Adrenal gland (tissue), 12 donors: Measurements from ENCODE around the gene SDK1. TPM values are rescaled to one million over a fixed set of nuclear protein-coding genes. Genes with fewer than 3 reads are reported as not detected.

Experiments used
- DNase-seq, 7 donors: peaks; one replicate each; pipeline ENCODE4 v3.0.0-alpha.2; 2019 to 2020
- H3K27ac ChIP-seq, 5 donors: fragments of 200-600 bp; sonication (generic) in 4 of 5; 1 replicate in 3 of 5; 2 replicates in 2 of 5; pipeline versions ENCODE4 v1.5.1 to v1.8.0; 2016 to 2020; ENCODE audit warnings: mild to moderate bottlenecking in 1 of 5
- H3K27me3 ChIP-seq: fragments of 200-600 bp; 2 replicates; pipeline ENCODE4 v1.8.0; 2021
- H3K36me3 ChIP-seq, 2 donors: fragments of 200-600 bp; replicated peaks in 1 of 2; 1 replicate in 1 of 2; 2 replicates in 1 of 2; pipeline versions ENCODE4 v1.5.1 to v1.8.0; 2018 to 2022
- H3K4me1 ChIP-seq, 2 donors: fragments of 200-600 bp; replicated peaks in 1 of 2; 1 replicate in 1 of 2; 2 replicates in 1 of 2; pipeline versions ENCODE4 v1.5.1 to v1.8.0; 2018 to 2021
- H3K4me3 ChIP-seq, 4 donors: fragments of 200-600 bp; sonication (generic) in 3 of 4; one replicate each; pipeline ENCODE4 v1.5.1; 2016 to 2018
- H3K9me3 ChIP-seq, 3 donors: fragments of 200-600 bp; sonication (generic) in 1 of 3; replicated peaks in 1 of 3; 1 replicate in 2 of 3; 2 replicates in 1 of 3; pipeline versions ENCODE4 v1.5.1 to v1.8.0; 2016 to 2021
- POLR2A ChIP-seq, 2 donors: fragments of 450-650 bp; IDR thresholded peaks; one replicate each; pipeline ENCODE4 v1.6.1; 2017; ENCODE audit warnings: antibody characterized with exemption in 2 of 2, mild to moderate bottlenecking in 2 of 2, moderate library complexity in 1 of 2
- WGBS, 4 donors: extraction: QIAGEN DNeasy Blood & Tissue Kit in 2 of 4; methylation state at CpG; one replicate each; pipeline versions ENCODE4 v1.1.5 to v1.1.7; 2013 to 2017; 5-methylcytosine and 5-hydroxymethylcytosine counted together
- intact Hi-C, 2 donors: fragments of 100-400 bp; cut with DNase I; formaldehyde crosslinking; loops; one replicate each; pipeline versions ENCODE4 v1.14.1 to v1.15.0; 2022 to 2023
- polyA plus RNA-seq, 3 donors: library from polyadenylated mRNA; stranded (reverse); fragments of 200-250 nt in 2 of 3; fragments of 350-450 nt in 1 of 3; fragmentation: Illumina TruSeq in 1 of 3; extraction: RNeasy Lipid Tissue Mini Kit (QIAGEN cat#74804) in 1 of 3; gene quantifications; one replicate each; pipeline ENCODE4 v1.2.3, GENCODE V29; 2013 to 2014
- total RNA-seq, 9 donors: library from RNA; depleted of rRNA in 4 of 9; stranded (reverse); fragments of >200 nt in 4 of 9; fragments of 120-200 nt in 1 of 9; fragmentation: NEBNext Ultra II Directional in 1 of 9; extraction: Animal tissue kit (Norgen Biotek cat#: 25700) in 1 of 9; gene quantifications; one replicate each; pipeline versions ENCODE4 v1.1.0 to v1.2.4, GENCODE V29; 2013 to 2023
- TF ChIP-seq, protein P1 (sequence below), 6 experiments: fragments of 450-650 bp in 4 of 6; fragments of 200-600 bp in 2 of 6; sonication (generic) in 1 of 6; IDR thresholded peaks; 1 replicate in 5 of 6; 2 replicates in 1 of 6; pipeline versions ENCODE4 v1.5.1 to v1.8.0; 2016 to 2021; ENCODE audit warnings: antibody characterized with exemption in 6 of 6, mild to moderate bottlenecking in 2 of 6, moderate library complexity in 1 of 6
- donor health status: healthy with polysubstance abuse.
- donor health status: Bipolar disorder and iron deficiency.
- donor health status: DM: yes; HTN: yes; CAD: no.
- donor health status: DM: no; HTN: no; CAD: no.
- donor health status: DM: no; HTN: no; CAD: no.
- donor health status: DM: yes; HTN: yes; CAD: no.

The SDK1 gene
- total and polyA plus RNA-seq, 12 donors: 0.50 to 3.6 (median 1.5) TPM

DNA sequence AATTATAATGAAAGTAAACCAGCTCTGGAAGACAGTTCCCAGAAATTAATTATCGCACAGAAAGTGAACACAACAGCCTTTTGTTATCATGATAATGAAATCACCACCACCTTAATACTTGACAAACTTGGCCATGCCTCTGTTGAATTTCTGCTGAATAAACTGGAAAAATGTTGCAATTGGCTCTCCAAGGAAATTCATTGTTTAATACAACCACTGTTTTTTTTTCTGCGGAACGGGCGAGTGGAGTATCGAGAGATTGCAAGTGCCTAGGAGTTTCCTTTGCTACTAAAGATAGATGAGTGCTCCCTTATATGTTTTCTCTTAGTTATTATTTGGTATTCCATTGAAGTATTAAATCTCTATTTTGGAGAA, 657.0 kb downstream of the SDK1 start:
- H3K27me3 ChIP-seq: no peaks in the 10 kb centered on the region
- WGBS, 4 donors: 63 to 89% (median 70%) methylated on average over 5 of the region's 5 CpGs
- DNase-seq: no peak
- no peaks in the 10 kb centered on the region for H3K36me3 ChIP-seq
- H3K9me3 ChIP-seq: no peaks in the 10 kb centered on the region
- no peak overlapping the region for H3K4me3 ChIP-seq
- no peaks in the 10 kb centered on the region for H3K4me1 ChIP-seq
- intact Hi-C loops: no loop called here
- no peak overlapping the region for H3K27ac ChIP-seq
- no peak for TF ChIP-seq POLR2A (IDR thresholded peaks at IDR 0.05)
- TF ChIP-seq, protein P1, sequence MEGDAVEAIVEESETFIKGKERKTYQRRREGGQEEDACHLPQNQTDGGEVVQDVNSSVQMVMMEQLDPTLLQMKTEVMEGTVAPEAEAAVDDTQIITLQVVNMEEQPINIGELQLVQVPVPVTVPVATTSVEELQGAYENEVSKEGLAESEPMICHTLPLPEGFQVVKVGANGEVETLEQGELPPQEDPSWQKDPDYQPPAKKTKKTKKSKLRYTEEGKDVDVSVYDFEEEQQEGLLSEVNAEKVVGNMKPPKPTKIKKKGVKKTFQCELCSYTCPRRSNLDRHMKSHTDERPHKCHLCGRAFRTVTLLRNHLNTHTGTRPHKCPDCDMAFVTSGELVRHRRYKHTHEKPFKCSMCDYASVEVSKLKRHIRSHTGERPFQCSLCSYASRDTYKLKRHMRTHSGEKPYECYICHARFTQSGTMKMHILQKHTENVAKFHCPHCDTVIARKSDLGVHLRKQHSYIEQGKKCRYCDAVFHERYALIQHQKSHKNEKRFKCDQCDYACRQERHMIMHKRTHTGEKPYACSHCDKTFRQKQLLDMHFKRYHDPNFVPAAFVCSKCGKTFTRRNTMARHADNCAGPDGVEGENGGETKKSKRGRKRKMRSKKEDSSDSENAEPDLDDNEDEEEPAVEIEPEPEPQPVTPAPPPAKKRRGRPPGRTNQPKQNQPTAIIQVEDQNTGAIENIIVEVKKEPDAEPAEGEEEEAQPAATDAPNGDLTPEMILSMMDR (IDR thresholded peaks at IDR 0.05): no peak

DNA sequence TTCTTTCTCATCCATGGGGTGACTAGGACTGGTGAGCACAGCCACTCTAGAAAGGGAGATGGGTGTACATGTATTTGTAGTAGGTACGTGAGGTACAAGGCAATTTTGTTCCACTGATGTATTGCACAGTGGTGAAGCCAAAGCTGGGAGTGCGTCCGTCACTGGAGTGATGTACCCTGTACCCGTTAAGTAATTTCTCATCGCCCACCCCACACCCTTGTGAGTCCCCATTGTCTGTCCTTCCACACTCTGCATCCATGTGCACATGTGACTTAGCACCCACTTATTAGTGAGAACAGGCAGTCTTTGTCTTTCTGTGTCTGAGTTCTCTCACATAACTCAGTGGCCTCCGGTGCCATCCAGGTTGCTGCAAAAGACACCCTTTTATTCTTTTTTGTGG, 658.3 kb downstream of the SDK1 start:
- 86 to 92% (median 87%) methylated on average over 6 of the region's 6 CpGs for WGBS, 4 donors
- Histone ChIP-seq H3K36me3 (no peaks in the 10 kb centered on the region), H3K9me3 (no peaks in the 10 kb centered on the region), H3K27me3 (no peaks in the 10 kb centered on the region), H3K27ac (no peak overlapping the region), H3K4me1 (no peaks in the 10 kb centered on the region), H3K4me3 (no peak overlapping the region)
- TF ChIP-seq, protein P1 (IDR thresholded peaks at IDR 0.05): no peak
- no peak for TF ChIP-seq POLR2A (IDR thresholded peaks at IDR 0.05)
- DNase-seq: peak in 1 of 7 donors; percentile 21
- intact Hi-C loops: no loop called here

DNA sequence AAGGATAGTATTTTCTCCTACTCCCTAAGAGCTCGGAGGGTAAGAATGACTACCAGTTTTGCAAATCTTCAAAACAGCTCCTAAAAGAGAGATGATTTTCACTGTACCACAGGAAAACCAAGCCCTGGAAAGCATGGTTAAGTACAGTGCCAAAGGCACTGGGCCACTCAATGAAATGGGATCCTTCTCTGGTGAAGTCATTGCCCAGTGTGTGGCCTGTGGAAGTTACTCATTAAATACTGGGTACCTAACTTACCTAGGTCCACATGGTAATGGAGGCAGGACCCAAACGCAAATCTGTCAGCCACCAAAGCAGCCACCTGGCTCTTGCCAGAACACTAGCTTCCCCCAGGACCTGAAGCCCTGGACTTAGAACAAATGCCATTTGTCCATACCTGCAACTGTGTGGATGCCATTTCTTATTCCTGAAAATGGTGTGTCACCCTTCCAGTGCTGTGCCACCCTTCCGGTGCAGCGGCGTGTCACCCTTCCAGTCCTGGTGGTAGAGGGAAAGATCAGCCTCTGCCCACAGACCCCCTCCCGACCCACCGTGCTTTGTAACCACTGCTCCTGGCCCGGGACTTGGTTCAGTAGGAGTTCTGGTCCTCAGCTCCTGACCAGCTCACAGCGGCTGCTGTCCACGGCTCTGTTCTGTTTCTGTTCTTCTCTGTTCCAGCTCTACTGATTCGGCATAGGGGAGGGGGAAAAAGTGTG, 659.2 kb downstream of the SDK1 start:
- Histone ChIP-seq H3K36me3 (no peaks in the 10 kb centered on the region), H3K4me3 (no peak overlapping the region), H3K27ac (no peak overlapping the region), H3K4me1 (no peaks in the 10 kb centered on the region), H3K27me3 (no peaks in the 10 kb centered on the region), H3K9me3 (no peaks in the 10 kb centered on the region)
- intact Hi-C loops: no loop called here
- 78 to 91% (median 86%) methylated on average over 10 to 11 of the region's 11 CpGs for WGBS, 4 donors
- peak in 1 of 7 donors; percentile 39 for DNase-seq
- TF ChIP-seq, protein P1 (IDR thresholded peaks at IDR 0.05): no peak
- TF ChIP-seq POLR2A (IDR thresholded peaks at IDR 0.05): no peak

DNA sequence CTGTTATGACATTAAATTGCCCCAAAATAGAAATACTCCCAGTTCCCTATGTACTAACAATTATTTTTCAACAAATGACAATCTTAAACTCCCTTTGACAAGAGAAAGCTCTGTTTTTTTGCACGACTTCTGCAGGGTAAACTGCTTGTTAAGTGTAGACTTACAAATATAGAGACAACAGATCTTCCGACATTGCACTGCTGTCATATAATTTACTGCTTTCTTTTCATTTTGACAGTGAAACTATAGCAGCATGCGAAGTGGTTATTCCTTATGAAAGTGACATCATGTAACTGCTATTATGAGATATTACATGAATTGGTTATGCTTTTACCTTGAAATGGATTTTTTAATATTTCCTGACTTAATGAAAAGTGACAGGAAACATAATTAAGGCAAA, 659.9 kb downstream of the SDK1 start:
- Histone ChIP-seq H3K9me3 (no peaks in the 10 kb centered on the region), H3K27me3 (no peaks in the 10 kb centered on the region), H3K27ac (no peak overlapping the region), H3K4me1 (no peaks in the 10 kb centered on the region), H3K36me3 (no peaks in the 10 kb centered on the region), H3K4me3 (no peak overlapping the region)
- DNase-seq: no peak
- WGBS, 4 donors: 68 to 79% (median 74%) methylated on average over 3 of the region's 3 CpGs
- no peak for TF ChIP-seq POLR2A (IDR thresholded peaks at IDR 0.05)
- TF ChIP-seq, protein P1 (IDR thresholded peaks at IDR 0.05): no peak
- intact Hi-C loops: no loop called here
